Tibial nerve (tissue), 3 donors: ENCODE data around the gene KARS1.

Experiments used
- CTCF ChIP-seq, 5 experiments: fragments of 200-600 bp in 3 of 5; fragments of 450-650 bp in 2 of 5; sonication (generic) in 3 of 5; IDR thresholded peaks; one replicate each; pipeline ENCODE4 v1.5.1; 2016 to 2019; ENCODE audit warnings: antibody characterized with exemption in 5 of 5, mild to moderate bottlenecking in 3 of 5, moderate library complexity in 2 of 5
- POLR2A ChIP-seq, 2 donors: fragments of 450-650 bp; IDR thresholded peaks; one replicate each; pipeline ENCODE4 v1.6.1; 2017; ENCODE audit warnings: antibody characterized with exemption in 2 of 2, mild to moderate bottlenecking in 2 of 2, moderate library complexity in 2 of 2

- TF ChIP-seq CTCF (IDR thresholded peaks at IDR 0.05) (no peak), POLR2A (IDR thresholded peaks at IDR 0.05) (no peak)
Measured at GRCh38 chr16:75667503-75667902, 20.0 kb upstream of the KARS1 start.
